ENCODE measurements around the gene LINS1. TPM values are rescaled to one million over a fixed set of nuclear protein-coding genes. Genes with fewer than 3 reads are reported as not detected.

Gene LINS1
- total and polyA plus RNA-seq, 11 donors, result 3.1 to 11.8 (median 8.1) TPM

DNA sequence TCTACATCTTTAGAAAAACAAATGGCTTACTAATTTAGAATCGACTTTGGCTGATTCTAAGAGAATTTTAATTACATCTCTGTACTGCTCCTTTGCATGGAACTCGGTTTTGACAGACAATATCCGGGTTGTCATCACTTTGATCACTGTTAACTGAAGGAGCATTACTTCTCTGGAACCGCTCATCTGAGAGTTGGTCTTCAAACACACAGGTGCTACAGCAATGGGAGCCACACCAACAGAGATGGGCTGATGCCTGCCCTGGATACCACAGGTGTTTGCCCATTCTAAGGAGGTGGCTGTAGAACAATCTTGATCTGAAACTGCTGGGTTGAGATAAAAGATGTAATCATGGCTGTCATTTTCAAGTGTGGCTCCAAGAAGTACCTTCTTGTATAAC, 21.6 kb downstream of the LINS1 start:
- Histone ChIP-seq H3K27ac (no peak overlapping the region), H3K36me3 (peaks cover 0 to 14% (median 0%) of the 10 kb centered on the region in 9 donors), H3K9me3 (no peaks in the 10 kb centered on the region), H3K4me3 (no peak overlapping the region), H3K27me3 (no peaks in the 10 kb centered on the region), H3K4me1 (peaks cover 0 to 10% (median 0%) of the 10 kb centered on the region in 12 donors)
- intact Hi-C loops (cut with DNase I), result no loop called here
- DNase-seq (no peak), ATAC-seq (no peak)
- whole genome bisulfite sequencing, 4 donors, result 87 to 93% (median 88%) methylated on average over 4 of the region's 4 CpGs
- TF ChIP-seq, protein P1, sequence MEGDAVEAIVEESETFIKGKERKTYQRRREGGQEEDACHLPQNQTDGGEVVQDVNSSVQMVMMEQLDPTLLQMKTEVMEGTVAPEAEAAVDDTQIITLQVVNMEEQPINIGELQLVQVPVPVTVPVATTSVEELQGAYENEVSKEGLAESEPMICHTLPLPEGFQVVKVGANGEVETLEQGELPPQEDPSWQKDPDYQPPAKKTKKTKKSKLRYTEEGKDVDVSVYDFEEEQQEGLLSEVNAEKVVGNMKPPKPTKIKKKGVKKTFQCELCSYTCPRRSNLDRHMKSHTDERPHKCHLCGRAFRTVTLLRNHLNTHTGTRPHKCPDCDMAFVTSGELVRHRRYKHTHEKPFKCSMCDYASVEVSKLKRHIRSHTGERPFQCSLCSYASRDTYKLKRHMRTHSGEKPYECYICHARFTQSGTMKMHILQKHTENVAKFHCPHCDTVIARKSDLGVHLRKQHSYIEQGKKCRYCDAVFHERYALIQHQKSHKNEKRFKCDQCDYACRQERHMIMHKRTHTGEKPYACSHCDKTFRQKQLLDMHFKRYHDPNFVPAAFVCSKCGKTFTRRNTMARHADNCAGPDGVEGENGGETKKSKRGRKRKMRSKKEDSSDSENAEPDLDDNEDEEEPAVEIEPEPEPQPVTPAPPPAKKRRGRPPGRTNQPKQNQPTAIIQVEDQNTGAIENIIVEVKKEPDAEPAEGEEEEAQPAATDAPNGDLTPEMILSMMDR (IDR thresholded peaks at IDR 0.05), result no peak
- no peak for TF ChIP-seq POLR2A (IDR thresholded peaks at IDR 0.05)

DNA sequence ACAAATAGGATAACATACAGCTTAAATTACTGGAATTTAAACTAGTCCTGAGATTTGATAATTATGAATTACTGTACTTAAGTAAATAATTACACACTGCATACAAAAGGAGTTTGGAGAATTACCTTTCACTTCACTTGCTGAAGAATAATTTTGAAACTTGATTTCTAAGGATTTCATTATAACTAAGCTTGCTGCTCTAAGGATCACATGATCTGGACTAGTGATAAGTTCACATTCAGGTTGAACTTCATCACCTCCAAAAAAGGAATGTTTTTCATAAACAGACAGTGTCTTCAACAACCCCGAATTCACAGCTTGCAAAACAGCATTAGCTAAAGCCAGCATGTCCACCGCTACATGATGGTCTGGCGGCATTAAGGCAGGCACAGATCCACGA, 28.5 kb downstream of the LINS1 start:
- TF ChIP-seq, protein P1 (IDR thresholded peaks at IDR 0.05), result no peak
- TF ChIP-seq POLR2A (IDR thresholded peaks at IDR 0.05), result no peak
- WGBS, 4 donors, result 90 to 94% (median 92%) methylated on average over 4 of the region's 4 CpGs
- H3K27me3 ChIP-seq, result no peaks in the 10 kb centered on the region
- H3K36me3 ChIP-seq, result peaks cover 0 to 58% (median 48%) of the 10 kb centered on the region in 9 donors
- ATAC-seq (no peak), DNase-seq (no peak)
- H3K9me3 ChIP-seq, result no peaks in the 10 kb centered on the region
- H3K4me3 ChIP-seq, result no peak overlapping the region
- intact Hi-C loops (cut with DNase I), result loop anchor here in 8 of 10 donors (2.0 to 5.0 kb wide), 5 partner anchors 221 to 646 kb away; no protein-coding TSS in a partner anchor
- no peak overlapping the region for H3K27ac ChIP-seq
- no peaks in the 10 kb centered on the region for H3K4me1 ChIP-seq

DNA sequence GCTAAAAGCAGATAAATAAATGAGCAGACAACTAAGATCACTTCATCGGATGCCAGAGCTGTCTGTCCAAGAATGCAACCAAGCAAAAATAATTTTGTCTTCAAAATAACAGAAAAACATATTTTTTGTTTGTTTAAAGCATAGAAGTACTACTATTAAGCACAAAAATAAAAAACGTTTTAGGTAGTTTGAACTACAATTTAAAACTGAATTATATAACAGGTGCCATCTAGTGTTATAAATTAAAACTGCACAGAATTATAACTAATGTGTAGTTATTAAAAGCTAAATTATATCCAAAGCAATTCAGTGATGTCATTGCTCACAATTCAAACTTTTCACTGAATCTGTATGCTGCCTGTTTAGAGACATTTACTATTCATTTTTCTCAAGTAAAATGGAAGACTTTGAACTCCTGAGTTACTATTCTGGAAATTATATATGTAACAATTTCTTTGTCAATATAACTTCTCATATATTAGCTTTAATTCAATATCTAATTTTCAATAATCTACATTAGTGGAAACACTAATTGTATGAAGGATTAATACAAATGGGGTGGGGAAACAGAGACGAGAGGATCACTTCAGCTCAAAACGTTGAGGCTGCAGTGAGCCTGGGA, 29.5 kb downstream of the LINS1 start:
- Histone ChIP-seq H3K27me3 (no peaks in the 10 kb centered on the region), H3K36me3 (peaks cover 0 to 66% (median 53%) of the 10 kb centered on the region in 9 donors), H3K4me3 (no peak overlapping the region), H3K4me1 (no peaks in the 10 kb centered on the region), H3K9me3 (no peaks in the 10 kb centered on the region), H3K27ac (no peak overlapping the region)
- intact Hi-C loops (cut with DNase I), result loop anchor here in 9 of 10 donors (1.0 to 5.0 kb wide), 6 partner anchors 220 to 645 kb away; no protein-coding TSS in a partner anchor
- DNase-seq, result no peak
- 65 to 70% (median 67%) methylated on average over 4 of the region's 4 CpGs for WGBS, 4 donors
- no peak for ATAC-seq
- TF ChIP-seq, protein P1 (IDR thresholded peaks at IDR 0.05), result peak; percentile 43 to 75 (median 62)
- no peak for TF ChIP-seq POLR2A (IDR thresholded peaks at IDR 0.05)

DNA sequence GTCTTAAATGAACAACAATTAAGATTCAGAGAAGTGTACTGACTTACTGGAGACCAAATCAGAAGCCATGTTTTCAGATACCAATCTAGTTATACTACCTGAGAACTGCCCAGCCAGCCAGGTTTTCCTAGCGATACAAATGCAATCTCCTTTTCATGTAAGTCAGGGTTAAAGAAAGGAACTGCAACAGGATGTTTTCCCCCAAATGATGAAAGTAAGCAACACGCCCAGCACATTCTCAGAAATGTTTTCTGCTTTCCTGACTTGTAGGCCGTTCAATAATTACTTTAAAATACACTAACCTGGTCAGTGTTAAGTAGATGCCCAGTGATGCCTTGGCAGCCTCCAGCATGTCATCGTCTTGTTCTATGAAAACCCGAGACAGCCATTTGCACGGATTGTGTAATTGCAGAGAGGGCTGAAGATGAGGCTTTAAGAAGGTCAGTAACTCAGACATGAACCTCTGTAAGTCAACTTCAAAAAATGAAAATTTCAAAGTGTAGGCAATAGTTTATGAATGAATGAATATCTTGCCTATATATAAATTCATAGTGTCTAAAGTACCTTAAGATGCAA, 30.3 kb downstream of the LINS1 start:
- Histone ChIP-seq H3K27ac (no peak overlapping the region), H3K4me3 (no peak overlapping the region), H3K27me3 (no peaks in the 10 kb centered on the region), H3K9me3 (no peaks in the 10 kb centered on the region), H3K4me1 (no peaks in the 10 kb centered on the region), H3K36me3 (peaks cover 0 to 66% (median 53%) of the 10 kb centered on the region in 9 donors)
- TF ChIP-seq, protein P1 (IDR thresholded peaks at IDR 0.05), result no peak
- TF ChIP-seq POLR2A (IDR thresholded peaks at IDR 0.05), result no peak
- intact Hi-C loops (cut with DNase I), result loop anchor here (1.0 to 5.0 kb wide), 6 partner anchors 219 to 644 kb away; no protein-coding TSS in a partner anchor
- WGBS, 4 donors, result 86 to 91% (median 90%) methylated on average over 6 of the region's 6 CpGs
- DNase-seq (no peak), ATAC-seq (no peak)
